ENCODE data around the gene FABP3. TPM values are rescaled to one million over a fixed set of nuclear protein-coding genes. Genes with fewer than 3 reads are reported as not detected.

FABP3 gene
- total RNA-seq, 2 experiments from 2014 or later = not detected

- POLR2A ChIA-PET = no interaction called here
- H3K27ac Mint-ChIP-seq = no peak overlapping the region
- Histone ChIP-seq H3K9me3 (ENCODE audit: control insufficient read depth in 1 of 2, insufficient read depth in 1 of 2, low read length in 2 of 2) (no peaks in the 10 kb centered on the region), H3K27me3 (ENCODE audit: control insufficient read depth in 1 of 2, insufficient read depth in 2 of 2, low read length in 2 of 2) (no peaks in the 10 kb centered on the region), H3K4me3 (ENCODE audit: low read length) (no peak overlapping the region), H3K4me1 (ENCODE audit: insufficient read depth, low read length) (no peaks in the 10 kb centered on the region), H3K36me3 (ENCODE audit: insufficient read depth, low read length) (peaks cover 14% of the 10 kb centered on the region), H3K27ac (ENCODE audit: low read depth in 1 of 2, low read length in 2 of 2) (no peak overlapping the region)
- intact Hi-C loops (cut with DNase I, micrococcal nuclease) = no loop called here
- H3K4me3 Mint-ChIP-seq = no peak overlapping the region
- H3K9me3 Mint-ChIP-seq = no peaks in the 10 kb centered on the region
- no peaks in the 10 kb centered on the region for H3K27me3 Mint-ChIP-seq
- DNase-seq = no peak
- peaks cover 33% of the 10 kb centered on the region for H3K36me3 Mint-ChIP-seq (ENCODE audit: low read depth)
- CTCF ChIA-PET = no interaction called here
- no peak for TF ChIP-seq CTCF (IDR thresholded peaks at IDR 0.05)
- no peak for ATAC-seq (ENCODE audit: poor library complexity)
- H3K4me1 Mint-ChIP-seq (ENCODE audit: low read depth) = no peaks in the 10 kb centered on the region
Measured at GRCh38 chr1:31326461-31326860, 46.4 kb downstream of the FABP3 start.

GRCh38 chr1:31324992-31325391 lies 47.9 kb downstream of the FABP3 start:
- Histone ChIP-seq H3K9me3 (ENCODE audit: control insufficient read depth in 1 of 2, insufficient read depth in 1 of 2, low read length in 2 of 2) (no peaks in the 10 kb centered on the region), H3K27me3 (ENCODE audit: control insufficient read depth in 1 of 2, insufficient read depth in 2 of 2, low read length in 2 of 2) (no peaks in the 10 kb centered on the region), H3K4me3 (ENCODE audit: low read length) (no peak overlapping the region), H3K36me3 (ENCODE audit: insufficient read depth, low read length) (peaks cover 22% of the 10 kb centered on the region), H3K4me1 (ENCODE audit: insufficient read depth, low read length) (no peaks in the 10 kb centered on the region), H3K27ac (ENCODE audit: low read depth in 1 of 2, low read length in 2 of 2) (no peak overlapping the region)
- Mint-ChIP-seq H3K4me3 (no peak overlapping the region), H3K36me3 (ENCODE audit: low read depth) (peaks cover 39% of the 10 kb centered on the region), H3K4me1 (ENCODE audit: low read depth) (no peaks in the 10 kb centered on the region), H3K27ac (no peak overlapping the region), H3K9me3 (no peaks in the 10 kb centered on the region), H3K27me3 (no peaks in the 10 kb centered on the region)
- CTCF ChIA-PET = no interaction called here
- no peak for ATAC-seq (ENCODE audit: poor library complexity)
- POLR2A ChIA-PET = no interaction called here
- TF ChIP-seq CTCF (IDR thresholded peaks at IDR 0.05) = no peak
- intact Hi-C loops (cut with DNase I, micrococcal nuclease) = no loop called here
- no peak for DNase-seq

- H3K36me3 ChIP-seq (ENCODE audit: insufficient read depth, low read length) = peaks cover 24% of the 10 kb centered on the region
- no peak for ATAC-seq (ENCODE audit: poor library complexity)
- no peak for TF ChIP-seq CTCF (IDR thresholded peaks at IDR 0.05)
- H3K9me3 ChIP-seq (ENCODE audit: control insufficient read depth in 1 of 2, insufficient read depth in 1 of 2, low read length in 2 of 2) = no peaks in the 10 kb centered on the region
- H3K4me1 Mint-ChIP-seq (ENCODE audit: low read depth) = no peaks in the 10 kb centered on the region
- POLR2A ChIA-PET = no interaction called here
- H3K27me3 ChIP-seq (ENCODE audit: control insufficient read depth in 1 of 2, insufficient read depth in 2 of 2, low read length in 2 of 2) = no peaks in the 10 kb centered on the region
- no peak overlapping the region for H3K27ac Mint-ChIP-seq
- H3K4me3 Mint-ChIP-seq = no peak overlapping the region
- H3K4me3 ChIP-seq (ENCODE audit: low read length) = no peak overlapping the region
- H3K27ac ChIP-seq (ENCODE audit: low read depth in 1 of 2, low read length in 2 of 2) = no peak overlapping the region
- H3K27me3 Mint-ChIP-seq = no peaks in the 10 kb centered on the region
- intact Hi-C loops (cut with DNase I, micrococcal nuclease) = no loop called here
- CTCF ChIA-PET = no interaction called here
- peaks cover 46% of the 10 kb centered on the region for H3K36me3 Mint-ChIP-seq (ENCODE audit: low read depth)
- DNase-seq = no peak
- H3K9me3 Mint-ChIP-seq = no peaks in the 10 kb centered on the region
- no peaks in the 10 kb centered on the region for H3K4me1 ChIP-seq (ENCODE audit: insufficient read depth, low read length)
Measured at GRCh38 chr1:31324093-31324492, 48.8 kb downstream of the FABP3 start.

Data from CD4-positive, alpha-beta T cell (primary cell).